ENCODE data around the gene DYRK1A.
"Not testable (repeated sequence)": the region's sequence is repeated elsewhere in the genome, so short reads cannot be mapped to it uniquely, and the experiment has no call there.

The DYRK1A gene

DNA sequence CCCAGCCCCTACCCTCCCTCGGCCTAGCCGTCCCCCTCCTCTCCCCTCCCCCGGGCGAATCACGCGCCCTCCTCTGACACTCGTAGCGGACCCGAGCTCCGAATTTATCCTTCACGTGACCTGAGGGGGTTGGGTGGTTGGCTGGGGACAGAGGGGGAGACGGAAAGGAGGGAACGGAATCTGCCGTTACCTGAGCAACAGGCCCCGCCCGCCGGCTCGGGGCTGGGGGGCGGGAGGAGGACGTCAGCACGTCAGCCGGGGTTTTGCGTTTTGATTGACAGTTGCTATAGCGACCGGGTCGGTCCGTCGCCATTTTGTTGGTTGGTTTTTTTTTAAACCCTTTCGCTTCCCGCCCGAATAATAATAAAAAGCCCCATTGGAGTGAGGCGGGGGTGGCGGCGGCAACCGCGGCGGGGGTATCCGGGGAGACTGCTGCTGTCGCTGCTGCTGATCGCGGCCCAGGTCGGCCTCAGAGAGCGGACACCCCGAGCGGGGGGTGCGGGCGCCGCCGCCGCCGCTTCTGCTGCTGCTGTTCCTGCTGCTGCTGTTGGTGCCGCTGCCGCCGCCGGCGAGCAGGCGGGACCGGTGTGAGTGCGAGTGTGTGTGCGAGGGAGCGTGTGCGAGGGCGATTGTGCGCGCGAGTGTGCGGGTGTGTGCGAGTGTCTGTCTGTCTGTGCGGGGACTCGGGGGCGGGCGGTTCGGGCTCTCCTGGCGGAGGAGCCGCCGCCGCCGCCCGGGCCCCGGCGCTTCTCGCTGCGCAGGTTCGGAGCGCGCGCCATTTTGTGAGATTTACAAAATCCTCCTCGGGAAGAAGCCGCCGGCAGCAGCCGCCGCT is at the start of gene DYRK1A:
TSS of gene DYRK1A (plus strand) at position 292 of the 835 bp plus-strand sequence. CDS start 53,602 bp downstream, outside the sequence.
- Histone ChIP-seq H3K9me3 (ENCODE audit: control insufficient read depth in 2 of 2, low read length in 2 of 2) (no peaks in the 10 kb centered on the region), H3K4me1 (ENCODE audit: control insufficient read depth in 2 of 2, insufficient read depth in 2 of 2, low read length in 2 of 2) (peaks cover 18 to 25% of the 10 kb centered on the region in 2 donors), H3K9ac (ENCODE audit: low read depth in 1 of 2, low read length in 2 of 2) (peak within 1 kb of the TSS; percentile 98), H3K27ac (ENCODE audit: low read depth in 2 of 2, low read length in 2 of 2) (peak within 1 kb of the TSS; percentile 98 to 100), H3K4me3 (ENCODE audit: low read length in 2 of 2) (peak within 1 kb of the TSS; percentile 94 to 98), H3K36me3 (ENCODE audit: control insufficient read depth in 2 of 2, insufficient read depth in 2 of 2, low read length in 2 of 2) (no peaks in the 10 kb centered on the region), H3K27me3 (ENCODE audit: control insufficient read depth in 2 of 2, insufficient read depth in 2 of 2, low read length in 2 of 2) (no peaks in the 10 kb centered on the region)

DNA sequence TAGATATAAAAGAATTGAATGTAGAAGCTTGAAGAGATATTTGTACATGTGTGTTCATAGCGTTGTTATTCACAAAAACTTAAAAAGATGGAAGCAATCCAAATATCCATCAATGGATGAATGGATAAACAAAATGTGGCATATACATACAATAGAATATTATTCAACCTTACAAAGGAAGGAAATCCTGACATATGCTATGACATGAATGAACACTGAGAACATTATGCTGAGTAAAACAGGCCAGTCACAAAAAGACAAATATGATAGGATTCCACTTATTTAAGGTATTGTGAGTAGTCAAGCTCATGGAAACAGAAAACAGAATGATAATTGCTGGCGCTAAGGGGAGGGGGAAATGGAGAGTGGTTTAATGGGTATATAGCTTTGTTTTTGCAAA is 47.0 kb upstream of the DYRK1A start:
- Histone ChIP-seq H3K36me3 (ENCODE audit: control insufficient read depth in 2 of 2, insufficient read depth in 2 of 2, low read length in 2 of 2) (no peaks in the 10 kb centered on the region), H3K4me3 (ENCODE audit: low read length in 2 of 2) (no peak overlapping the region), H3K9me3 (ENCODE audit: control insufficient read depth in 2 of 2, low read length in 2 of 2) (no peaks in the 10 kb centered on the region), H3K9ac (ENCODE audit: low read depth in 1 of 2, low read length in 2 of 2) (no peak overlapping the region), H3K27ac (ENCODE audit: low read depth in 2 of 2, low read length in 2 of 2) (no peak overlapping the region), H3K4me1 (ENCODE audit: control insufficient read depth in 2 of 2, insufficient read depth in 2 of 2, low read length in 2 of 2) (no peaks in the 10 kb centered on the region), H3K27me3 (ENCODE audit: control insufficient read depth in 2 of 2, insufficient read depth in 2 of 2, low read length in 2 of 2) (no peaks in the 10 kb centered on the region)

DNA sequence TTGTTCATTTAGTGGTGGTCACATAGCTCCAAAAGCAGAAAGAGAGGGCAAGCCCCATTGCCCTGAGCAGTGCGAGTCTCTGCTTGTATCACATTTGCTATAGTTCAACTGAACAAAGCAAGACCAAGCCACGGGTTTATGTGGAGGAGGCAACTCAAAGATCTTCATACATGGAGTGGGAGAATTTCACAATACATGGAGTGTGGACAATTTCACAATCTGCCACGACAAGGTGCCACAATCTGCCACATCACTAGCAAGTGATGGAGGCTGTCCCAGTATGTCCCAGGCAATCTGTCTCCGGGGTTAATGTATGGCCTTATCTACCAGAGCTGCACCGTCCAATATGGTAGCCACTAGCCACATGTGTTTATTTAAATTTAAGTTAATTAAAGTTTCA is 44.5 kb upstream of the DYRK1A start:
- H3K9ac ChIP-seq (ENCODE audit: low read depth in 1 of 2, low read length in 2 of 2) = no peak overlapping the region
- H3K4me3 ChIP-seq (ENCODE audit: low read length in 2 of 2) = no peak overlapping the region
- no peaks in the 10 kb centered on the region for H3K9me3 ChIP-seq (ENCODE audit: control insufficient read depth in 2 of 2, low read length in 2 of 2)
- H3K27ac ChIP-seq (ENCODE audit: low read depth in 2 of 2, low read length in 2 of 2) = no peak overlapping the region
- no peaks in the 10 kb centered on the region for H3K36me3 ChIP-seq (ENCODE audit: control insufficient read depth in 2 of 2, insufficient read depth in 2 of 2, low read length in 2 of 2)
- no peaks in the 10 kb centered on the region for H3K4me1 ChIP-seq (ENCODE audit: control insufficient read depth in 2 of 2, insufficient read depth in 2 of 2, low read length in 2 of 2)
- no peaks in the 10 kb centered on the region for H3K27me3 ChIP-seq (ENCODE audit: control insufficient read depth in 2 of 2, insufficient read depth in 2 of 2, low read length in 2 of 2)

DNA sequence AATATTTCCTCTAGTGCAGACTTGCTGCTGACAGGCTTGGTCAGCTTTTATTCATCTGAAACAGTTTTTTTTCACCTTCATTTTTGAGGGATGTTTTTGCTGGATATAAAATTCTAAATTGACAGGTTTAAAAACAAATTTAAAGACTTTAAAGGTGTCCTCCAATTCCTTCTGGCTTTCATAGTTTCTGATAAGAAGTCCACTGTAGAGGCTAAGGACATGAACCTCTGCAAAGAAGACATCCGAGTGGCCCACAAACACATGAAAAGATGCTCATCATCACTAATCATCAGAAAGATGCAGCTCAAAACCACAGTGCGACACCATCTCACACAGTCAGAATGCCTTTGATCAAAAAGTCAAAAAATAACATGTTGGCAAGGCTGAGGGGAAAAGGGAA is 42.0 kb upstream of the DYRK1A start:
- Histone ChIP-seq H3K36me3 (ENCODE audit: control insufficient read depth in 2 of 2, insufficient read depth in 2 of 2, low read length in 2 of 2) (no peaks in the 10 kb centered on the region), H3K9ac (ENCODE audit: low read depth in 1 of 2, low read length in 2 of 2) (no peak overlapping the region), H3K9me3 (ENCODE audit: control insufficient read depth in 2 of 2, low read length in 2 of 2) (no peaks in the 10 kb centered on the region), H3K4me1 (ENCODE audit: control insufficient read depth in 2 of 2, insufficient read depth in 2 of 2, low read length in 2 of 2) (no peaks in the 10 kb centered on the region), H3K27ac (ENCODE audit: low read depth in 2 of 2, low read length in 2 of 2) (no peak overlapping the region), H3K27me3 (ENCODE audit: control insufficient read depth in 2 of 2, insufficient read depth in 2 of 2, low read length in 2 of 2) (no peaks in the 10 kb centered on the region), H3K4me3 (ENCODE audit: low read length in 2 of 2) (no peak overlapping the region)

DNA sequence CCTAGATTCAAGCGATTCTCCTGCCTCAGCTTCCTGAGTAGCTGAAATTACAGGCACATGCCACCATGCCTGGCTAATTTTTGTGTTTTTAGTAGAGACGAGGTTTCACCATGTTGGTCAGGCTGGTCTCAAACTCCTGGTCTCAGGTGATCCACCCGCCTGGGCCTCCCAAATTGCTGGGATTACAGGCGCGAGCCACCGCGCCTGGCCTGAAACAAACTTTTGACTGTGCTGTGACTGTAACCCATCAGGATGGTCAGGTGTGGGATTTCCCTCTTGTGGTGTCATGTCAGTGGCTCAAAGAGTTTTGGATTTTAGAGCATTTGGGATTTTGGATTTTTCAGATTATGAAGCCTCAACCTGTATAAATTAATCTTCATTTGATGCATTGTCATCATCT is 38.4 kb upstream of the DYRK1A start:
- H3K4me3 ChIP-seq (ENCODE audit: low read length in 2 of 2); H3K9ac ChIP-seq (ENCODE audit: low read depth in 1 of 2, low read length in 2 of 2); H3K9me3 ChIP-seq (ENCODE audit: control insufficient read depth in 2 of 2, low read length in 2 of 2); H3K4me1 ChIP-seq (ENCODE audit: control insufficient read depth in 2 of 2, insufficient read depth in 2 of 2, low read length in 2 of 2); H3K36me3 ChIP-seq (ENCODE audit: control insufficient read depth in 2 of 2, insufficient read depth in 2 of 2, low read length in 2 of 2); H3K27ac ChIP-seq (ENCODE audit: low read depth in 2 of 2, low read length in 2 of 2); H3K27me3 ChIP-seq (ENCODE audit: control insufficient read depth in 2 of 2, insufficient read depth in 2 of 2, low read length in 2 of 2): not testable (repeated sequence)

DNA sequence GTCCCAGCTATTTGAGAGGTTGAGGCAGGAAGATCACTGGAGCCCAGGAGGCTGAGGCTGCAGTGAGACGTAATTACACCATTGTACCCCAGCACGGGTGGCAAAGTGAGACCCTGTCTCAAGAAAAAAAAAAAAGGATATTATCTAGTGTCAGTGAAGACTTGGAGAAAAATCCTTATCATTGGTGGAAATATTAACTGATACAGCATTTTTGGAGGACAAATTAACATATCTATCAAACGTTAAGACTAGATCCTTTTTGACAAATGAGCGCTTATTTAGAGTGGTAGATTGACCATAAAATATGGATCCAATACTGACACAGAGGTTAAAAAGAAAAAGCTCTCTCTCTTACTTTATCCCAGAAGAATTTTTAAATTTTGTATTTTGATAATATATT is 35.2 kb upstream of the DYRK1A start:
- Histone ChIP-seq H3K4me1 (ENCODE audit: control insufficient read depth in 2 of 2, insufficient read depth in 2 of 2, low read length in 2 of 2) (no peaks in the 10 kb centered on the region), H3K9ac (ENCODE audit: low read depth in 1 of 2, low read length in 2 of 2) (no peak overlapping the region), H3K36me3 (ENCODE audit: control insufficient read depth in 2 of 2, insufficient read depth in 2 of 2, low read length in 2 of 2) (no peaks in the 10 kb centered on the region), H3K4me3 (ENCODE audit: low read length in 2 of 2) (no peak overlapping the region), H3K9me3 (ENCODE audit: control insufficient read depth in 2 of 2, low read length in 2 of 2) (no peaks in the 10 kb centered on the region), H3K27me3 (ENCODE audit: control insufficient read depth in 2 of 2, insufficient read depth in 2 of 2, low read length in 2 of 2) (no peaks in the 10 kb centered on the region), H3K27ac (ENCODE audit: low read depth in 2 of 2, low read length in 2 of 2) (no peak overlapping the region)

DNA sequence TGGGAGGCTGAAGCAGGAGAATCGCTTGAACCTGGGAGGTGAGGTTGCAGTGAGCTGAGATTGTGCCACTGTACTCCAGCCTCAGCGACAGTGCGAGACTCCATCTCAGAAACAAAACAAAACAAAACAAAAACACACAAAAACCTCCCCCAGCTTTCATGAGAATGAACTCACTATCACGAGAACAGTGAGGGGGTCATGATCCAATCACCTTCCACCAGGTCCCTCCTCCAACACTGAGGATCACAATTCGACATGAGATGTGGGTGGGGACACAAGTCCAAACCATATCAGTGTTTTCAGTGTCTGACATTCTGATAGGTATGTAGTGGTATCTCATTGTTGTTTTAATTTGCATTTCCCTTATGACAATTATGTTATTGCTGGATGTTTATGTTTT is 31.5 kb upstream of the DYRK1A start:
- no peaks in the 10 kb centered on the region for H3K9me3 ChIP-seq (ENCODE audit: control insufficient read depth in 2 of 2, low read length in 2 of 2)
- no peaks in the 10 kb centered on the region for H3K36me3 ChIP-seq (ENCODE audit: control insufficient read depth in 2 of 2, insufficient read depth in 2 of 2, low read length in 2 of 2)
- H3K27ac ChIP-seq (ENCODE audit: low read depth in 2 of 2, low read length in 2 of 2) = no peak overlapping the region
- no peak overlapping the region for H3K4me3 ChIP-seq (ENCODE audit: low read length in 2 of 2)
- H3K9ac ChIP-seq (ENCODE audit: low read depth in 1 of 2, low read length in 2 of 2) = no peak overlapping the region
- peaks cover 0 to 4% of the 10 kb centered on the region in 2 donors for H3K4me1 ChIP-seq (ENCODE audit: control insufficient read depth in 2 of 2, insufficient read depth in 2 of 2, low read length in 2 of 2)
- H3K27me3 ChIP-seq (ENCODE audit: control insufficient read depth in 2 of 2, insufficient read depth in 2 of 2, low read length in 2 of 2) = no peaks in the 10 kb centered on the region

DNA sequence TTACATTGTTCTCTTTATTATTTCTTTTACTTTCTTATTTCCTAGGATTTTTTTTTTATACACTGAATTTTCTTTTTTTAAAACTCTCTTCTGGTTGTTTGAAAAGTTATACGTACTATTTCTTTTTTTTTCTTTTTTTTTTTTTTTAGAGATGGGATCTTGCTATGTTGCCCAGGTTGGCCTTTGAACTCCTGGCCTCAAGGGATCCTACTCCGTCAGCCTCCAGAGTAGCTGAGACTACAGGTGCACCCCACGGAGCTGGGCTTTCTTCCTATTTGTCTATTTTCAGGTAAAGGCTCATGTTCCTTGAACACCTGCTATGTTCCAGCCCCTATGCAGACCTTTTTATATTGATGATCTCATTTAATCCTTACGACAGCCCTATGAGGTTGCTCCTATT is 29.4 kb upstream of the DYRK1A start:
- Histone ChIP-seq H3K27ac (ENCODE audit: low read depth in 2 of 2, low read length in 2 of 2) (no peak overlapping the region), H3K4me1 (ENCODE audit: control insufficient read depth in 2 of 2, insufficient read depth in 2 of 2, low read length in 2 of 2) (peaks cover 0 to 4% of the 10 kb centered on the region in 2 donors), H3K27me3 (ENCODE audit: control insufficient read depth in 2 of 2, insufficient read depth in 2 of 2, low read length in 2 of 2) (no peaks in the 10 kb centered on the region), H3K4me3 (ENCODE audit: low read length in 2 of 2) (no peak overlapping the region), H3K9me3 (ENCODE audit: control insufficient read depth in 2 of 2, low read length in 2 of 2) (no peaks in the 10 kb centered on the region), H3K36me3 (ENCODE audit: control insufficient read depth in 2 of 2, insufficient read depth in 2 of 2, low read length in 2 of 2) (no peaks in the 10 kb centered on the region), H3K9ac (ENCODE audit: low read depth in 1 of 2, low read length in 2 of 2) (no peak overlapping the region)

DNA sequence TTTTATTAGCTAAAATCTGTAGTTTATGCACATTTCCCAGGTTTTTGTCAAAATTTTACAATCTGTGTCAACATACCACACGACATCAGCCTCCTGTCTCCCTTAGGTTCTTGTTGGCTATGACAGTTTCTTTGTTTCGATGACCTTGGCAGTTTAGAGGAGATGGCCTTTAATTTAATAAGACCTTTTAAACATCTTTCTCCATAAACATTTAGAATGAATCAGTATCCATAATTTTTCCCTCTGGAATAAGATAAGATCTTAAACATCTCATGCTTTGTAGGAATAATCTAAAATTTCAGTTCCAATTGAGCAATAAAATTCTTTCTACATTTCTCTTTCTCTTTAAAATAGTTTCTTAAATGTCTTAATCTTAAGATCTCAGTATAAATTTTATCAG is 28.7 kb upstream of the DYRK1A start:
- Histone ChIP-seq H3K36me3 (ENCODE audit: control insufficient read depth in 2 of 2, insufficient read depth in 2 of 2, low read length in 2 of 2) (no peaks in the 10 kb centered on the region), H3K9me3 (ENCODE audit: control insufficient read depth in 2 of 2, low read length in 2 of 2) (no peaks in the 10 kb centered on the region), H3K4me1 (ENCODE audit: control insufficient read depth in 2 of 2, insufficient read depth in 2 of 2, low read length in 2 of 2) (peaks cover 0 to 4% of the 10 kb centered on the region in 2 donors), H3K27ac (ENCODE audit: low read depth in 2 of 2, low read length in 2 of 2) (no peak overlapping the region), H3K9ac (ENCODE audit: low read depth in 1 of 2, low read length in 2 of 2) (no peak overlapping the region), H3K4me3 (ENCODE audit: low read length in 2 of 2) (no peak overlapping the region), H3K27me3 (ENCODE audit: control insufficient read depth in 2 of 2, insufficient read depth in 2 of 2, low read length in 2 of 2) (no peaks in the 10 kb centered on the region)

DNA sequence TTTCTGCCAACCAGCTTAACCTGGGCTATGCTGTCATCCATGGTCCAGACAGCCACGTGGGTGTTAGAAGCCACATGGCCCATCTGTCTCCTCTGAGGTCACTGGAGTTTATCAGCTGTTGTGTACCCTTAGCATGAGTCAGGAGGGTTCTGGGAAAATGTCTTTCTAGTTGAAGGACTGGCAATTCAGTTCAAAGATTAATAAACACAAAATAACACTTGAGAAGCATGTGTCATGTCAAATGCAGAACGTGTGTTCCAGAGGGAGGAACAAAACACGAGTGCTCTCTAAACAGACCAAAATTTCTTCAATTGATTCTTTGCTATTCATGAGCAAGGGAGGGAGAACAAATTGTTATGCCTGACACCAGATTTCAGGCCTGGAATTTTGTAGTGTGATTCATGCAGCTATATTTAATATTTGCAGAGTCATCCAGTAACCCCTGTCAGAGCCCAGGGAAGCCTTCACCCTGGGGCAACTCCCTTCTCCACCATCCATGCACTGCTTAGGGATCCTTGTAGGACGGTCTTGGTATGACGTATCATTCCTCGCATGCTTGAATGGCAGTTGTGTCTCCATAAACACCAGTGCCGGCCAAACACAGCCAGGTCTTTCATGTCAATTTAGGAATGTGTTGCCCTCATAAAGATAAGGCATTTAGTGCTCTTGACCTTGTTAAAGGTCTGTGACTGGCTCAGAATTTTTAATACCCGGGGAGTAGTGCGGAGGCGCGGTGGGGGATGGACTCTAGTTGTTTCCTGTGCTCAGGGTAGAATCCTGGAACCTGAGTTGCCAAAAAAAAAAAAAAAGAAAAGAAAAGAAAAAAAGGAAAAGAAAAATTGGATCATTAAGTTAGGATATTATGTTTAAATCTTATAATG is 27.7 kb upstream of the DYRK1A start:
- Histone ChIP-seq H3K9me3 (ENCODE audit: control insufficient read depth in 2 of 2, low read length in 2 of 2) (no peaks in the 10 kb centered on the region), H3K27me3 (ENCODE audit: control insufficient read depth in 2 of 2, insufficient read depth in 2 of 2, low read length in 2 of 2) (no peaks in the 10 kb centered on the region), H3K4me3 (ENCODE audit: low read length in 2 of 2) (no peak overlapping the region), H3K9ac (ENCODE audit: low read depth in 1 of 2, low read length in 2 of 2) (no peak overlapping the region), H3K36me3 (ENCODE audit: control insufficient read depth in 2 of 2, insufficient read depth in 2 of 2, low read length in 2 of 2) (no peaks in the 10 kb centered on the region), H3K27ac (ENCODE audit: low read depth in 2 of 2, low read length in 2 of 2) (peak overlapping the region in 1 of 2 donors; percentile 52), H3K4me1 (ENCODE audit: control insufficient read depth in 2 of 2, insufficient read depth in 2 of 2, low read length in 2 of 2) (peaks cover 0 to 4% of the 10 kb centered on the region in 2 donors)
